HCT116 (cell line): ENCODE results near the gene ARVCF. TPM values are rescaled to one million over a fixed set of nuclear protein-coding genes. Genes with fewer than 3 reads are reported as not detected.

Experiments used
- ATAC-seq: fragments of 200-7000 bp; cut with Tn5 transposase; 2 replicates; pipeline ENCODE4 v1.9.1; 2020; ENCODE audit warnings: mild to moderate bottlenecking, moderate library complexity
- BruUV-seq: library from RNA; stranded (reverse); fragments of 400-500 nt; replicated peaks from 2 replicates; lab custom pipeline; 2021; lab: Mats Ljungman, UMichigan
- CTCF ChIA-PET: fragments of 300-600 bp; sonication (Branson Sonifier 250); formaldehyde crosslinking; loops from one replicate; lab custom pipeline; 2021; ENCODE audit warnings: antibody characterized with exemption; lab: Charles Lee
- POLR2A ChIA-PET: fragments of 300-600, 350-600 bp; sonication (Branson Sonifier 250); formaldehyde crosslinking; loops from one replicate; lab custom pipeline; 2021; ENCODE audit warnings: antibody characterized with exemption; lab: Charles Lee
- RAD21 ChIA-PET, 2 experiments: fragments of 300-600 bp; sonication (Branson Sonifier 250); formaldehyde crosslinking; loops; one replicate each; lab custom pipeline; 2023; ENCODE audit warnings: low total read pairs in 2 of 2; ENCODE audit not compliant: uncharacterized antibody in 2 of 2, unreplicated experiment in 2 of 2, low non-redundant PET in 1 of 2; lab: Charles Lee
- DNase-seq: peaks from one replicate; pipeline ENCODE4 v3.0.0-alpha.2; 2010; ENCODE audit warnings: low read depth, low spot score
- H2AFZ ChIP-seq: fragments of 200-600 bp; shearing (Covaris generic), sonication (generic); 2 replicates; pipeline ENCODE4 v1.6.1; 2017; ENCODE audit warnings: low read depth, mixed run types, mixed read lengths, antibody characterized with exemption, low read length; ENCODE audit not compliant: poor library complexity, severe bottlenecking
- H3K27ac ChIP-seq: 2 replicates; pipeline ENCODE4 v1.5.1; 2012; ENCODE audit warnings: low read depth, low read length
- H3K27me3 ChIP-seq: fragments of 200-600 bp; sonication (generic); 2 replicates; pipeline ENCODE4 v1.6.1; 2016; ENCODE audit warnings: mixed run types, low read length, mixed read lengths; ENCODE audit not compliant: insufficient read depth
- H3K36me3 ChIP-seq, 2 experiments: fragments of 200-500 bp in 1 of 2; fragments of 200-600 bp in 1 of 2; sonication (Bioruptor generic) in 1 of 2; sonication (generic) in 1 of 2; 2 replicates each; pipeline versions ENCODE4 v1.5.1 to v1.6.1; 2014 to 2016; ENCODE audit warnings: low read length in 2 of 2, inconsistent platforms in 1 of 2, mixed read lengths in 1 of 2, mixed run types in 1 of 2; ENCODE audit not compliant: insufficient read depth in 2 of 2, control insufficient read depth in 1 of 2
- H3K4me1 ChIP-seq, 2 experiments: fragments of 200-600 bp in 1 of 2; sonication (generic) in 1 of 2; 2 replicates each; pipeline versions ENCODE4 v1.5.1 to v1.6.1; 2012 to 2017; ENCODE audit warnings: low read length in 2 of 2, inconsistent platforms in 1 of 2, mild to moderate bottlenecking in 1 of 2, mixed read lengths in 1 of 2, mixed run types in 1 of 2, moderate library complexity in 1 of 2; ENCODE audit not compliant: insufficient read depth in 2 of 2, control insufficient read depth in 1 of 2
- H3K4me2 ChIP-seq: fragments of 200-600 bp; sonication (generic); 2 replicates; pipeline ENCODE4 v1.6.1; 2017; ENCODE audit warnings: mixed run types, low read length, mixed read lengths
- H3K4me3 ChIP-seq, 2 experiments: fragments of 200-600 bp in 1 of 2; sonication (generic) in 1 of 2; replicated peaks in 1 of 2; 2 replicates each; pipeline ENCODE4 v1.5.1; 2011 to 2016; ENCODE audit warnings: low read length in 2 of 2, control low read depth in 1 of 2, low read depth in 1 of 2, mild to moderate bottlenecking in 1 of 2, mixed read lengths in 1 of 2, mixed run types in 1 of 2
- H3K79me2 ChIP-seq: fragments of 200-600 bp; sonication (generic); 2 replicates; pipeline ENCODE4 v1.6.1; 2017; ENCODE audit warnings: mild to moderate bottlenecking, mixed run types, low read length, moderate library complexity, mixed read lengths; ENCODE audit not compliant: insufficient read depth
- H3K9ac ChIP-seq: fragments of 200-600 bp; sonication (generic); 2 replicates; pipeline ENCODE4 v1.6.1; 2016; ENCODE audit warnings: low read length, mixed read lengths
- H3K9me2 ChIP-seq: fragments of 200-600 bp; sonication (generic), shearing (Covaris generic); 2 replicates; pipeline ENCODE4 v1.6.1; 2017; ENCODE audit warnings: mixed run types, mild to moderate bottlenecking, moderate library complexity; ENCODE audit not compliant: insufficient read depth
- H3K9me3 ChIP-seq, 2 experiments: fragments of 200-500 bp in 1 of 2; fragments of 200-600 bp in 1 of 2; sonication (Bioruptor generic) in 1 of 2; sonication (generic) in 1 of 2; 2 replicates each; pipeline ENCODE4 v1.6.1; 2014 to 2017; ENCODE audit warnings: low read length in 2 of 2, mixed read lengths in 2 of 2, inconsistent platforms in 1 of 2, low read depth in 1 of 2, mild to moderate bottlenecking in 1 of 2, mixed run types in 1 of 2, moderate library complexity in 1 of 2; ENCODE audit not compliant: control insufficient read depth in 1 of 2, insufficient read depth in 1 of 2
- H4K20me1 ChIP-seq: fragments of 200-600 bp; sonication (generic), shearing (Covaris generic); 2 replicates; pipeline ENCODE4 v1.6.1; 2017; ENCODE audit warnings: mixed run types, mild to moderate bottlenecking, moderate library complexity; ENCODE audit not compliant: insufficient read depth
- CBX3 ChIP-seq: IDR thresholded peaks from 2 replicates; pipeline ENCODE4 v1.6.1; 2012; ENCODE audit warnings: low read depth
- CEBPB ChIP-seq: IDR thresholded peaks from 2 replicates; pipeline ENCODE4 v1.6.1; 2012; ENCODE audit warnings: low read depth
- CTCF ChIP-seq, 3 experiments: fragments of 200-600 bp in 1 of 3; sonication (generic) in 1 of 3; IDR thresholded peaks in 2 of 3; conservative IDR thresholded peaks in 1 of 3; 2 replicates each; pipeline ENCODE4 v1.5.1; 2012 to 2017; ENCODE audit warnings: low read depth in 2 of 3, low read length in 2 of 3, antibody characterized with exemption in 1 of 3, borderline replicate concordance in 1 of 3, control low read depth in 1 of 3, mild to moderate bottlenecking in 1 of 3, mixed read lengths in 1 of 3, mixed run types in 1 of 3, moderate library complexity in 1 of 3; ENCODE audit not compliant: insufficient read depth in 1 of 3
- EGR1 ChIP-seq: IDR thresholded peaks from 2 replicates; pipeline ENCODE4 v1.6.1; 2012; ENCODE audit warnings: low read depth
- ELF1 ChIP-seq: IDR thresholded peaks from 2 replicates; pipeline ENCODE4 v1.6.1; 2012; ENCODE audit warnings: low read depth, borderline replicate concordance
- EZH2 ChIP-seq: fragments of 200-600 bp; sonication (generic); IDR thresholded peaks from 2 replicates; pipeline ENCODE4 v1.6.1; 2017; ENCODE audit warnings: antibody characterized with exemption, mixed run types
- JUND ChIP-seq: IDR thresholded peaks from 2 replicates; pipeline ENCODE4 v1.6.1; 2012
- MAX ChIP-seq: IDR thresholded peaks from 2 replicates; pipeline ENCODE4 v1.6.1; 2012
- POLR2A ChIP-seq: IDR thresholded peaks from 2 replicates; pipeline ENCODE4 v1.7.0; 2011; ENCODE audit warnings: borderline replicate concordance; ENCODE audit not compliant: insufficient read depth, insufficient read length; ENCODE audit errors: extremely low read depth
- RAD21 ChIP-seq: IDR thresholded peaks from 2 replicates; pipeline ENCODE4 v1.6.1; 2012; ENCODE audit warnings: low read depth, mild to moderate bottlenecking
- REST ChIP-seq: IDR thresholded peaks from 2 replicates; pipeline ENCODE4 v1.6.1; 2012; ENCODE audit warnings: low read depth
- SIN3A ChIP-seq: IDR thresholded peaks from 2 replicates; pipeline ENCODE4 v1.6.1; 2012; ENCODE audit warnings: low read depth
- SP1 ChIP-seq: IDR thresholded peaks from 2 replicates; pipeline ENCODE4 v1.6.1; 2012; ENCODE audit warnings: low read depth
- SRF ChIP-seq: IDR thresholded peaks from 2 replicates; pipeline ENCODE4 v1.6.1; 2012; ENCODE audit warnings: low read depth
- TCF7L2 ChIP-seq: IDR thresholded peaks from 2 replicates; pipeline ENCODE4 v1.7.0; 2011; ENCODE audit warnings: borderline replicate concordance, inconsistent platforms; ENCODE audit not compliant: insufficient read depth, insufficient read length; ENCODE audit errors: extremely low read depth
- ZFX ChIP-seq: fragments of 450-650 bp; IDR thresholded peaks from 2 replicates; pipeline ENCODE4 v1.6.1; 2017
- ZNF274 ChIP-seq: fragments of 200-500 bp; sonication (Bioruptor generic); IDR thresholded peaks from 2 replicates; pipeline ENCODE4 v1.6.1; 2014; ENCODE audit warnings: mild to moderate bottlenecking, low read depth, low read length, inconsistent platforms
- intact Hi-C: fragments of 100-400 bp; cut with micrococcal nuclease; formaldehyde crosslinking; loops from 2 replicates; pipeline ENCODE4 v1.10.0; 2022
- total RNA-seq: library from RNA; stranded (reverse); gene quantifications from one replicate; pipeline ENCODE4 v1.2.1, GENCODE V29; 2021; ENCODE audit not compliant: unreplicated experiment

ARVCF gene
- total RNA-seq, 1 experiment from 2014 or later, result 42.8 TPM

- ChIA-PET RAD21 (no interaction called here), POLR2A (no interaction called here), CTCF (interaction anchor here (0.6 kb wide), 1 partner anchor 39 kb away, joined by 3 read pairs; no protein-coding TSS in a partner anchor)
- Histone ChIP-seq H3K9me2 (no peaks in the 10 kb centered on the region), H3K9ac (no peak overlapping the region), H3K36me3 (no peaks in the 10 kb centered on the region), H3K4me2 (no peak overlapping the region), H3K9me3 (no peaks in the 10 kb centered on the region), H3K27ac (no peak overlapping the region), H2AFZ (no peak overlapping the region), H3K27me3 (no peaks in the 10 kb centered on the region), H4K20me1 (no peaks in the 10 kb centered on the region), H3K4me1 (peaks cover 3 to 19% of the 10 kb centered on the region in 2 experiments; a peak in 3 of 4 replicates), H3K4me3 (no peak overlapping the region), H3K79me2 (peaks cover 29% of the 10 kb centered on the region)
- DNase-seq (no peak), ATAC-seq (no peak)
- intact Hi-C loops, result no loop called here
- no peak for TF ChIP-seq RAD21
- TF ChIP-seq CEBPB, result no peak
- no peak for TF ChIP-seq TCF7L2
- no peak for TF ChIP-seq POLR2A
- TF ChIP-seq SRF, result no peak
- no peak for TF ChIP-seq SIN3A
- TF ChIP-seq CTCF (IDR thresholded peaks at IDR 0.05 in 2 of 3, conservative IDR thresholded peaks at IDR 0.05 in 1 of 3; ENCODE audit: borderline replicate concordance in 1 of 3, insufficient read depth in 1 of 3, low read depth in 2 of 3, low read length in 2 of 3), result no peak
- TF ChIP-seq ELF1, result no peak
- TF ChIP-seq ZNF274, result no peak
- TF ChIP-seq JUND, result no peak
- no peak for TF ChIP-seq CBX3
- no peak for TF ChIP-seq EZH2
- no peak for TF ChIP-seq MAX
- no peak for TF ChIP-seq ZFX
- no peak for TF ChIP-seq EGR1
- TF ChIP-seq REST, result no peak
- TF ChIP-seq SP1, result no peak
- BruUV-seq, result no TSS peak
Measured at GRCh38 chr22:20022978-20023613, 6.5 kb upstream of the ARVCF start.
